ENCODE measurements around the gene CLDN18.

DNA sequence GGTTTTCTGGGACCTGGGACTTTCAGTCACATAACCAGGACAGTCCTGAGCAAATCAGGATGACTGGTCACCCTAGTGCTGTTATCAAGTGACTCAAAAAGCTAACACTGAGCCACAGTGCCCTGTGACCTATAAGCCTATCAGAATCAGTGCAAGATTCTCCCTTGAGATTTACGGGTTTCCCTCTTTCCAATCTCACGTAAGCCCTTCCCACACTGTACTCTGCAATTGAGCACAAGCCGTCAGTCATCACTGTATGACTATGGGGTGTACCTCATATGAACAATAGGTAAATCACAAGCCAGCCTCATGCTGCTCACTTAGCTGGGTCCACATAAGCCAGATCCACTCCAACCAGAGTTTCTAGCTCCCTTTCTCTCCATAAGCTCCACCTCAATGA lies 21.0 kb upstream of the CLDN18 start:
- TF ChIP-seq, protein P1, sequence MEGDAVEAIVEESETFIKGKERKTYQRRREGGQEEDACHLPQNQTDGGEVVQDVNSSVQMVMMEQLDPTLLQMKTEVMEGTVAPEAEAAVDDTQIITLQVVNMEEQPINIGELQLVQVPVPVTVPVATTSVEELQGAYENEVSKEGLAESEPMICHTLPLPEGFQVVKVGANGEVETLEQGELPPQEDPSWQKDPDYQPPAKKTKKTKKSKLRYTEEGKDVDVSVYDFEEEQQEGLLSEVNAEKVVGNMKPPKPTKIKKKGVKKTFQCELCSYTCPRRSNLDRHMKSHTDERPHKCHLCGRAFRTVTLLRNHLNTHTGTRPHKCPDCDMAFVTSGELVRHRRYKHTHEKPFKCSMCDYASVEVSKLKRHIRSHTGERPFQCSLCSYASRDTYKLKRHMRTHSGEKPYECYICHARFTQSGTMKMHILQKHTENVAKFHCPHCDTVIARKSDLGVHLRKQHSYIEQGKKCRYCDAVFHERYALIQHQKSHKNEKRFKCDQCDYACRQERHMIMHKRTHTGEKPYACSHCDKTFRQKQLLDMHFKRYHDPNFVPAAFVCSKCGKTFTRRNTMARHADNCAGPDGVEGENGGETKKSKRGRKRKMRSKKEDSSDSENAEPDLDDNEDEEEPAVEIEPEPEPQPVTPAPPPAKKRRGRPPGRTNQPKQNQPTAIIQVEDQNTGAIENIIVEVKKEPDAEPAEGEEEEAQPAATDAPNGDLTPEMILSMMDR (IDR thresholded peaks at IDR 0.05) = no peak
- TF ChIP-seq POLR2A (IDR thresholded peaks at IDR 0.05) = no peak

Measured in testis (tissue), 2 donors.